Mesothelial cell of epicardium (in vitro differentiated cells): ENCODE results near the gene MID1. TPM values are rescaled to one million over a fixed set of nuclear protein-coding genes. Genes with fewer than 3 reads are reported as not detected.

ENCODE experiments used
- DNase-seq, 2 experiments: peaks; one replicate each; pipeline ENCODE4 v3.0.0; 2021; ENCODE audit warnings: low spot score in 2 of 2; ENCODE audit not compliant: unreplicated experiment in 2 of 2
- H3K27ac Mint-ChIP-seq: 2 replicates; pipeline ENCODE4 v1.8.0; 2021; ENCODE audit warnings: mixed read lengths
- H3K27me3 Mint-ChIP-seq: 2 replicates; pipeline ENCODE4 v1.8.0; 2021; ENCODE audit warnings: low read depth, mixed read lengths
- H3K36me3 Mint-ChIP-seq: 2 replicates; pipeline ENCODE4 v1.8.0; 2021; ENCODE audit warnings: mixed read lengths
- H3K4me1 Mint-ChIP-seq: 2 replicates; pipeline ENCODE4 v1.8.0; 2021; ENCODE audit warnings: mixed read lengths
- H3K4me3 Mint-ChIP-seq: 2 replicates; pipeline ENCODE4 v1.8.0; 2021; ENCODE audit warnings: mild to moderate bottlenecking, moderate library complexity, mixed read lengths
- H3K9me3 Mint-ChIP-seq: 2 replicates; pipeline ENCODE4 v1.8.0; 2021; ENCODE audit warnings: mixed read lengths
- CTCF ChIP-seq: fragments of 200-600 bp; sonication (generic); IDR thresholded peaks from one replicate; pipeline ENCODE4 v1.5.0; 2021; ENCODE audit warnings: antibody characterized with exemption; ENCODE audit not compliant: unreplicated experiment
- total RNA-seq: library from RNA; stranded (reverse); gene quantifications from 3 replicates; pipeline ENCODE4 v1.2.1, GENCODE V29; 2021

The MID1 gene
- total RNA-seq, 1 donor from 2014 or later = 48.3 TPM

- Mint-ChIP-seq H3K27me3 (no peaks in the 10 kb centered on the region), H3K4me1 (no peaks in the 10 kb centered on the region), H3K36me3 (no peaks in the 10 kb centered on the region), H3K27ac (no peak overlapping the region), H3K9me3 (peaks cover 24% of the 10 kb centered on the region), H3K4me3 (no peak overlapping the region)
- no peak for TF ChIP-seq CTCF
- no peak for DNase-seq
These were observed 88.5 kb downstream of the MID1 start for GRCh38 chrX:10531927-10532326.

GRCh38 chrX:10529344-10529743 is 91.0 kb downstream of the MID1 start:
- Mint-ChIP-seq H3K36me3 (no peaks in the 10 kb centered on the region), H3K27ac (no peak overlapping the region), H3K27me3 (no peaks in the 10 kb centered on the region), H3K4me1 (no peaks in the 10 kb centered on the region), H3K9me3 (peaks cover 29% of the 10 kb centered on the region), H3K4me3 (no peak overlapping the region)
- no peak for DNase-seq
- no peak for TF ChIP-seq CTCF

GRCh38 chrX:10526451-10526850 is 93.9 kb downstream of the MID1 start:
- no peak for TF ChIP-seq CTCF
- no peak for DNase-seq
- Mint-ChIP-seq H3K4me1 (no peaks in the 10 kb centered on the region), H3K27me3 (no peaks in the 10 kb centered on the region), H3K27ac (no peak overlapping the region), H3K9me3 (peaks cover 20% of the 10 kb centered on the region), H3K4me3 (no peak overlapping the region), H3K36me3 (peaks cover 2% of the 10 kb centered on the region)

- H3K27me3 Mint-ChIP-seq = no peaks in the 10 kb centered on the region
- no peak for DNase-seq
- H3K4me3 Mint-ChIP-seq = no peak overlapping the region
- peaks cover 8% of the 10 kb centered on the region for H3K36me3 Mint-ChIP-seq
- no peaks in the 10 kb centered on the region for H3K4me1 Mint-ChIP-seq
- H3K27ac Mint-ChIP-seq = no peak overlapping the region
- peaks cover 22% of the 10 kb centered on the region for H3K9me3 Mint-ChIP-seq
- no peak for TF ChIP-seq CTCF
These were observed 94.8 kb downstream of the MID1 start for GRCh38 chrX:10525381-10526120.

DNA sequence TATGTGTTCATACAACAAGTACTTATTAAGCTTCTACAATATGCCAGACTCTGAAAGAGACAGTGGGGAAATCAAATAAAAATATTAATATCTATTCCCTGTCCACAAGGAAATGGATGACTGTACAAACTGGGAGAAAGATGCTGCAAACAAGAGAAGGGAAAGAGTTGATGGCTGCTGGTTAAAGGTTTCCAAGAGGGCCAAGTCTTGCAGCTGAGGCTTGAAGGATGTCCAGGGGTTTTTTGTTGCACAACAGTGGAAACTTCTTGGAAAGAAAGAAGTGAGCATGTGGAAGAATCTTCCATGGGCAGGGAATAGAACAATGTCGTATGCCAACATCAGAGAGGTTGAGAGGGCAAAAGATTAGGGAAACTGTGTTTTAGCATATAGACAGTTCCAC is 95.8 kb downstream of the MID1 start:
- DNase-seq = no peak
- no peak for TF ChIP-seq CTCF
- Mint-ChIP-seq H3K4me3 (no peak overlapping the region), H3K4me1 (peaks cover 5% of the 10 kb centered on the region), H3K27me3 (no peaks in the 10 kb centered on the region), H3K36me3 (peaks cover 9% of the 10 kb centered on the region), H3K9me3 (peaks cover 22% of the 10 kb centered on the region), H3K27ac (no peak overlapping the region)

DNA sequence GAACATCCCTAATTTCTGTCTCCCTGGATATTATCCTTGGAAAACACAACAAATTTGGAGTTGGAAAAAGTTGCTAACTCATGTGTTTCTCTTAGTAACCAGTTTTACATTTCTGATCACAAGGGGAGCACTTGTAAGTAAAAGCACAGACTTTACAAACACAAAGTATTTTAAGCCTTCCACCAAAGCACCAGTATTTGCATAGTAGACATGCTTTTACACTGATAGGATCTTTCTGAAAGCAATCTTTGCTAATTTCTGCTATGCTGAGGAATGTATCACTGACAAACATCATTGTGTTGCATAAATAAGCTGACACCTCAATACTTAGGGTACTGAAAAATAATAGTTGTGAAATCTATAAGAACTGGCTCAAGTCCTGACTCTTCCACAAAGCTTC is 100.6 kb downstream of the MID1 start:
- no peak overlapping the region for H3K27ac Mint-ChIP-seq
- no peaks in the 10 kb centered on the region for H3K27me3 Mint-ChIP-seq
- H3K4me1 Mint-ChIP-seq = peaks cover 9% of the 10 kb centered on the region
- peaks cover 11% of the 10 kb centered on the region for H3K9me3 Mint-ChIP-seq
- peaks cover 12% of the 10 kb centered on the region for H3K36me3 Mint-ChIP-seq
- DNase-seq = no peak
- H3K4me3 Mint-ChIP-seq = no peak overlapping the region
- TF ChIP-seq CTCF = no peak
